ENCODE measurements around the gene TNS3.
A peak's percentile ranks its signal among the peaks of the same experiment; 100 is the strongest.

Gene TNS3

GRCh38 chr7:47377741-47378140 lies 204.2 kb downstream of the TNS3 start:
- DNase-seq: no peak

DNA sequence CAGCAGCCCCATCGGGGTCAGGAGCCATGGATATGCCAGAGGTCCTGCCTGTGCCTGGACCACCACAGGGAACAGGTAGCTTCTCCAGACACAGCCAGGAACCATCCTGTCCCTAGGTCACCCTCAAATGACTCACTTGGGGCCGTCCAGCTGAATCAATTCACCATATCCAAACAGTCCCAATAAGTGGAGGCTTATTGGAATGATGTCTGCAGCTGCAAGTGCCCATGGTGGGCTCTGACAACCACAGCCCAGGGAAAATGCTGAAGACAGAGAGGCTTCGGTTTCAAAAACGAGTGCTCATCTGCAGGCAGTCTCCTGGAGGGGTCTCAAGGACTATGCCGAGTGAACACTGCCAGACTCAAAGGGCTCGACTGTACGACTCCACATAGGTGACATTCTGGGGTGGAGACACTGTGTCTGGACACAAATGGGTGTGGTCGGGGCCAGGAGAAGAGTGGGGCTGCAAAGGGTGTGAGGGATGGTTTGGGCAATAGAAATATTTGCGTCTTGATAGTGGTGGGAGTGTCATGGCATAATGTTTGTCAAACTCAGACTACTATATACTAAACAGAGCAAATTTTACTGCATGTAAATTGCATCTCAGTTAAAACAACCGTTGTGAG lies 204.8 kb downstream of the TNS3 start:
- DNase-seq: no peak

- peak; percentile 20 for DNase-seq
These were observed 206.6 kb downstream of the TNS3 start for GRCh38 chr7:47375121-47375938.

GRCh38 chr7:47374538-47374937 lies 207.4 kb downstream of the TNS3 start:
- DNase-seq: no peak

DNA sequence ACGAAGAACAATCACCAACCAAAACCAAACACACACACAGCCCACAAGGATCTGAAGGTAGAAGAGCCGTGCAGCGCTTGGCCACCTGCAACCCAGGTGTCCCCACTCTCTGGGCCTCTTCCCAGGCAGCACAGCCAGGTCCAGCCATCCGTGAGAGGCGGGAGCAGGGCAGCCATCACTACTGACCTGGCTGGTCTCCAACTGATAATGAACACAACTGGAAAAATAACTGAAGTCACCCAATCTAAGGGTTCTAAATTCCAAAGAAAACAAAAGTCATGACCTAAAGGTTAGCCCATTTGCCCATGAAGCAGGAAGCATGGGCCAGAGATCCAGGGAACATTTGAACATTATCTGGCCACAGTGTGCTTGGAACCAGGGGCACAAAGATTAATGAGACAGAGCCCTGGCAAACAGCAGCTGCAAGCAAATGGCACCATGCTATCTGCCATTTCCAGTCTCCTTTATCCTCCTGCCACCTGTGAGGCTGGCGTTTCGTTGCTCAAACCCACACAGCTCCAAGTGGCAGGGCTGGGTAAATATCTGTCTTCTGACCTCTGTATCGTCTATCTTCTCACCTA lies 207.9 kb downstream of the TNS3 start:
- no peak for DNase-seq

GRCh38 chr7:47371733-47372368 lies 210.1 kb downstream of the TNS3 start:
- no peak for DNase-seq

DNA sequence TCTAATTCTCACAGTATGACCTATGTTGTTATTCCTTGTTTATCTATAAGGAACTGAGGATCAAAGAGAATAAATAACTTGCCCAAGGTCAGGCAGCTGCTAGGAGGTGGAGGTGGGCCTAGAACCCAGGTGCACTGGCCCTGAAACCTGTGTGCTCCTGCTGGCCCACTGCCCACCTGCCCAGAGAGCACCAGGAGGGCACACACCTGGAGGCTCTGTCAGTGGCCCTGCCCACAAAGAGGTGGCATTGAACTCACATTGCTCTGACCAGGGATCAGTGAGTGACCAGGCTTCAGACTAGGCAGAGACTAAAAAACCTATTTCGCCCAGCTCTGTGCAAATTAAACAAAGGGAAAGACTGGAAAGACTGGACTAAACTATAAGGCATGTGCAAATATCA lies 210.6 kb downstream of the TNS3 start:
- no peak for DNase-seq

DNA sequence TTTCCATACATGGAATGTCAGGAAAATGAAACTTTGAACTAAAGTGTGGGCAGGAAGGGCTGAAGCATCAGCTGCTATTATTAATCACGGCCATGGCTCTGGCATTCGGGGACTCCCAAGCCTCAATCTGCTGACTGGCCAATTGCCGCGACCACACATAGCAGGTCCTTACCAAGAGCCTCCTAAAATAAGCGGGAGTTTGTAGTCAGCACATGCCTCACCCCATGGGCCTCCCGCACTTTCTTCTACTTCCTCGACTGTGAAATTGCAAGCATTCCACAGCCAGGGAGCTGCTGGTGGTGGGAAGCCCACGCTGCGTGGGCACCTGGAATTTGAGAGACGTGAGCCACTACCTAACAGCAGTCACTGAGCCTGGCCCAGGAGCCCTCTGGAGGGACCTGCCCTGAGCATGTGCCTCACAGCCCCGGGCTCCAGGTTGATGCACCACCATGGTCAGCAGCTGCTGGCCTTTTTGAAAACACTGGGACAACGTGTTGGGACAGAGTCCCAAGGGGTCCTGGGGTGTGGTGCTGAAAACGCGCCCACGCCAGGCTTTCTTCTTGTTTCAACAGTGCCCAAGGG lies 211.4 kb downstream of the TNS3 start:
- no peak for DNase-seq

DNA sequence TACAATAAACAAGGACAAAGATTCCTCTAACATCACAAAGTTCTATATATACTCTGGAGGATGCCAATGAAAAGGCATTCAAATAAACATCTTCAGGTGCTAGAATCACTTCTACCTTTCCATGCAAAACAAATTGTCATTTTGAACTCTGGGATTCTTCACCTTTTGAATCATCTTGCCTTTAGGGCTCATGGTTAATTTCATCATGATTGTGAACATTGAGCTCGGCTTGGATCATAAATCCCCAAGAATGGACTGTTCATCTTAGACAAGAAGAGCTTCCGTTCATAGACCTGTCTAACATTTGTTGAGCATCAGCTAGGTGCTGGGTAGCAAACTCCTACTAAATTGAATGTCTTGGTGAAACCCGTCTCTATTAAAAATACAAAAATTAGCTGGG lies 212.2 kb downstream of the TNS3 start:
- no peak for DNase-seq

DNA sequence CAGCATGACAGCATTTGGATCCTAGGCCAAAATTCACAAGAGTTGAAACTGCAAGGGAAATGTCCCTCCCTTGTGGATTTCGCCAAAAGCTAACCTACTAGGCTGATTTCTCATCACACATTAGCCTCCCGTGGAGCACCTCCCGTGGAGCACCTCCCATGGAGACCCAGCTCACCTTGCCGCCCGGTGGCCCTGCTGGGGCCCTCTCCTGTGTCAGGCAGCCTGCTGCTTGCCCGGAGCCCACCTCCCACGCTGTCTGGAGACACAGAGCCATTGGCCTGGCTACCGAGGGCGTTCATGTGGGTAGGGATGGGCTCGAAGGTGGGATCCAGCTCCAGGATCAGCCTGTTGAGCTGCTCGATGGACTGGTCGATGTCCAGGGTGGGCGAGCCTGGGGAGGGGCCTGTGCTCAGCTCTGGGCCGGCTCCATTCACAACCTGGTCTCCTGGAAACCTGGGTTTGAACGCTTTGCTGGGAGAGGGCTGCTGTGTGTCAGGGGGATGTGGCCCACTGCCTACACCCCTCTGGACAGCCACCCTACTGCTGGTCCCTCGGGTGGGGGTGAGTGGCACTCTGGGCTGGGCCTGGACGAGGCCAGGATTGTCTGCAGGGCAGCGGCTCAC lies 213.6 kb downstream of the TNS3 start:
- no peak for DNase-seq

DNA sequence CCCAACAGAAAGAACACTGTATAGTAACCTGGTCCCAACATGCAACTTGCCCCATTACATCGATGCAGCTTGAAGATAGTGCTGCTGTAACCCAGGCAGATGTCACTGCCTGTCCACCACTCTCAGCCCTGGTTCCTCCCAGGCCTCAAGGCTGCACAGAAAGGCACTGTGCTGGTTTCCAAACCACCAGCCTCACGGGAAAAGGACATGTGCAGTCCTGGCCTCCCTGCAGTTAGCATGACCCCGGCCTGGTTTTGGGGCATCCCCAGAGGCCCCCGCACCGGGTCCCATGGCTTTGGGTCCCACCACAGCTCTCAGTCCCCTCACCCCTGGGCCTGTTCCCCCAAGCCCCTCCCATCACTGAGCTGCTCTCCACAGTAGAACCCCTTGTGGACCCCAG lies 214.5 kb downstream of the TNS3 start:
- DNase-seq: no peak

DNA sequence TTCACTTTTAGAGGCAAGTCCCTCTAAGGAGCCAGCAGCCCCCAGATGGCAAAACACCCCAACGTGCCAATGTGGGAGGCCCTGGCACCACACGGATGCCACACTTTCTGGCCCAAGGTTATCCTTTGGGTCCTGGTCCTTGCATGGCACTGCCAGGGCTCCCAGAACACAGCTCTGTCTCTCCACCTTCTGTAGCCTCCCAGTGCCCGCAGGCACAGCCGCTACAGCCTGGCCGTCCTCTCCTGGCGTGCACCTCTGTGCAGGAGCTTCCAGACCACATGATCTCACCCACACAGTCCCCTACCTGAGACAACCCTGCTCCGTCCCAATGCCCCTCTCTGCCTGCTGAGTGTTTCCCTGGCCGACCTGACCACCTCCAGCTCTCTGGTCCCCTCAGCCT lies 215.0 kb downstream of the TNS3 start:
- DNase-seq: no peak

DNA sequence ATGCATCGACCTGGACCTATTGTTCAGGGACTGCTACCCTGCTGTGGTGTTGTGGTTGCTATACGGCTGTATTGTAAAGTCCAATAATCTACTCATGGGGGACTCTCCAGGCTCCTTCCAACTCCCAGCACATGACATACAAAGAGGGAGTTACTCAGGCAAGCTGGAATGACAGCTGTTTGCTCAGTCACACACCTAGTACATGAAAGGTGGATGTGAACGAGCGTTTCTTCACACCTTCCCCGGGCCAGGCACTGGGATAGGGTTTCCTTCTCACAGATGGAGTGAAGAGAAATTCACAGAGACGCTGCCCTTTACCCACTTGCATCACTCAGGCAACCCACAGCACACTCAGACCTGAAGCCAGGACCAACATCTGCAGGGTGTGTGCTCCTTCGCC lies 215.7 kb downstream of the TNS3 start:
- no peak for DNase-seq

- DNase-seq: no peak
These were observed 218.9 kb downstream of the TNS3 start for GRCh38 chr7:47362984-47363383.

DNA sequence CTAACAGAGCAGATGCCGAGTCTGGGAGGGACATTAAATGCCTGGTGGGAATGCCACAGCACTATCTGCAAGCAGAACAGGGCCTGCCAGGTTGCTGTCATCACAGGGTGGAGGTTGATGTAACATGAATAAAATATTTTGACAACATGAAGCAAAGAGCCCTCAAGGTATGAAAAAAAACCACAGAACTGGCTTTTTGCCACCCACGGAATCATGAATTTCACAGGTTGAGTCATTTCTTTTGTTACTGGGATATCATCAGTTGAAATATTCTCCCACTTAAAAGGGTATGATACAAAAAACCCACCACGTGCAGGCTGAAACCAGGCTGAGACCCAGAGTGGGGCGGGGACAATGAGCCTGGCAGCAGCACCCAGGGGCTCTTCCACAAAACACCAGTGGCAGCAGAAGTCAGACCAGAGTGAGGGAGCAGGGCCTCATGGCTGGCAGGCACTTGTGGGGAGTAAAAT lies 220.1 kb downstream of the TNS3 start:
- peak; percentile 66 for DNase-seq

GRCh38 chr7:47361236-47361635 lies 220.7 kb downstream of the TNS3 start:
- DNase-seq: no peak

- DNase-seq: no peak
These were observed 221.5 kb downstream of the TNS3 start for GRCh38 chr7:47360301-47360900.

- DNase-seq: peak; percentile 7
These were observed 222.8 kb downstream of the TNS3 start for GRCh38 chr7:47358944-47359588.

DNA sequence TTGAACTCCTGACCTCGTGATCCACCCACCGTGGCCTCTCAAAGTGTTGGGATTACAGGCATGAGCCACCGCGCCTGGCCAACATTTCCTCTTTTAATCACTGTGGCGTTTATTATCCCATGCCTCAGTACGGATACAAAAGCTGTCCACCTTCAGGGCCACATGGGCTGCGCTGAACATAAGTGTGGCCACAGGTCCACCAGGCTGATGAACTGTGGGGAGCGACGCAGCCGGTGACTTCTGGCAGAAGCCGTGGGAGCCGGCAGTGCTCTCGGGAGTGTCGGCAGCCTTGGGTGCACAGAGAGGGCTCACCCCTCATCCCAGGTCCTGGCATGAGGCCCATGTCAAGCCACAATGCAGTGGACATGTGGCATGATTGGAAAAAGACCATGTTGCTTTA lies 223.6 kb downstream of the TNS3 start:
- no peak for DNase-seq

DNA sequence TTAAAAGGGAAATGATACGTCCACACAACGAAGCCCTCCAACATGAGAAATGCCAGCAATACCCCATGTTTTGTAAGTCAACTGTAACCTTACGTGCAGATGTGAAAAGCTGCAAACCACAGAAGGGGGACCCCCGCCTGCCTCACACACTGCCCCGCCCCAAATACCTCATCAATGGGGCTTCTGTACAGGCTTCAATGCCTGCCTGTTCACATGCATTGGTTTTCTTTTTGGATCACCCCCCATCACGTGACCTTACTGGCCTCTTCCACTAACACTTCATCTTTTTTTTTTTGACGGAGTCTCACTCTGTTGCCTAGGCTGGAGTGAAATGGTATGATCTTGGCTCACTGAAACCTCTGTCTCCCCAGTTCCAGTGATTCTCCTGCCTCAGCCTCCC lies 224.0 kb downstream of the TNS3 start:
- no peak for DNase-seq

GRCh38 chr7:47357361-47357760 lies 224.6 kb downstream of the TNS3 start:
- no peak for DNase-seq

DNA sequence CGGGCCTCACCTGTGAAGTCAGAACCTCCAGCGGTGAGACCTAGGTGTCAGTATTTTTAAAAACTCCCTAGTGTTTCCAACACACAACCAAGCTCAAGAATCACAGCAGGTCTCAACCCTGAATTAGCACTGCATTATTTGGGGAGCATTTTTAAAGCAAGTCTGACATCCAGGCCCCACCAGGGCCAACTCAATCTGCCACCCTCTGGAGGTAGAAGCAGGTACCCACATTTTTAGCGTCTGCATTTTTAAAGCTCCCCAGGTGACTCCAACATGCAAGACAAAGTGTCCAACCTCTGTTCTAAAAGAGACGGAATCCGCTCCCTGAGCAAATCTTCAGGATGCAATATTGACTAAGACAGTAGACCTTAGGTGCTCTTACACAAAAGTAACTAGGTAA lies 225.7 kb downstream of the TNS3 start:
- no peak for DNase-seq
